ENCODE measurements around the gene C11orf21.

DNA sequence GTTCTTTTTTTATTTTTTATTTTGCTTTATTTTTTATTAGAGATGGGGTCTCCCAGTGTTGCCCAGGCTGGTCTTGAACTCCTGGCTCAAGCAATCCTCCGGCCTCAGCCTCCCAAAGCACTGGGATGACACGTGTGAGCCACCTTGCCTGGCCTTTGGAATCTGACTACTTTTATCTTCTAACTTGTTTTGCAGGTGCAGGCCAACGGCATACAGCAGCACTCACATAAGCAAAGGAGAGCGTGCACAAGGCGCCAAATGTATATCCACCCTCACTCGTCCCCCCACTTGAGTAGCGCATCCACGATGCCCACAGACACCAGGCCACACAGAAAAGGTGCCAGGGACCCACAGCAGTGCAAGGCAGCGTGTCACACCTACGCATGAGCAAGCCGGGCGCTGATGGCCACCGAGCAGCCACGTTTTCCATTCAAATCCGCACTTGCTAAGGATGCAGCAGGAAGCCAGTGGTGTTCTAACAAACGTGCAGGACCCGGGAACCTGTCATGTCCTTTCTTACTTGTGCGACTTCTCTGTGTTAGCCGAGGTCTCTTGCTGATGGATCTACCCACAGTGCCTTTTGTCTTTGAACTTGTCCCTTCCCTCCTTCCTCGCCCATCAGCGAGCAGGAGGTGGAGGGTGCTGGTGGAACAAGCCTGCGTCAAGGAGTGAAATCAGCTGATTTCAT, 37.2 kb downstream of the C11orf21 start:
- TF ChIP-seq CTCF (conservative IDR thresholded peaks at IDR 0.05; ENCODE audit: low read length), result no peak
- no peak for TF ChIP-seq EZH2phosphoT487 (IDR thresholded peaks at IDR 0.05; ENCODE audit: borderline replicate concordance)
